CD4-positive, alpha-beta T cell treated with Interleukin-17A for 1 hour (primary cell): Measurements from ENCODE around the gene MYT1.
"Not testable (repeated sequence)": the region's sequence is repeated elsewhere in the genome, so short reads cannot be mapped to it uniquely, and the experiment has no call there.

Experiments
- DNase-seq: peaks from one replicate; pipeline ENCODE4 v3.0.0-alpha.2; 2020

The MYT1 gene

GRCh38 chr20:64171211-64171610 is 7.0 kb downstream of the MYT1 start:
- DNase-seq: no peak

GRCh38 chr20:64173116-64173515 is 8.9 kb downstream of the MYT1 start:
- DNase-seq: no peak

- DNase-seq: no peak
Observed at GRCh38 chr20:64176551-64176950, 12.3 kb downstream of the MYT1 start.

GRCh38 chr20:64176971-64177370 is 12.7 kb downstream of the MYT1 start:
- no peak for DNase-seq

GRCh38 chr20:64177384-64177783 is 13.1 kb downstream of the MYT1 start:
- no peak for DNase-seq

GRCh38 chr20:64177787-64178186 is 13.5 kb downstream of the MYT1 start:
- no peak for DNase-seq

GRCh38 chr20:64178925-64179324 is 14.7 kb downstream of the MYT1 start:
- DNase-seq: not testable (repeated sequence)

- no peak for DNase-seq
Observed at GRCh38 chr20:64179805-64180204, 15.6 kb downstream of the MYT1 start.

- peak; percentile 18 for DNase-seq
Observed at GRCh38 chr20:64180673-64181072, 16.4 kb downstream of the MYT1 start.

GRCh38 chr20:64181391-64181790 is 17.1 kb downstream of the MYT1 start:
- DNase-seq: no peak

- DNase-seq: no peak
Observed at GRCh38 chr20:64182146-64182865, 18.1 kb downstream of the MYT1 start.

- DNase-seq: no peak
Observed at GRCh38 chr20:64183313-64183712, 19.1 kb downstream of the MYT1 start.

GRCh38 chr20:64184795-64185194 is 20.5 kb downstream of the MYT1 start:
- DNase-seq: no peak

- DNase-seq: no peak
Observed at GRCh38 chr20:64185276-64185900, 21.1 kb downstream of the MYT1 start.

GRCh38 chr20:64186071-64186598 is 21.9 kb downstream of the MYT1 start:
- DNase-seq: no peak

GRCh38 chr20:64187213-64187612 is 23.0 kb downstream of the MYT1 start:
- not testable (repeated sequence) for DNase-seq

- no peak for DNase-seq
Observed at GRCh38 chr20:64188091-64188490, 23.8 kb downstream of the MYT1 start.

- DNase-seq: no peak
Observed at GRCh38 chr20:64188682-64189529, 24.7 kb downstream of the MYT1 start.

GRCh38 chr20:64189530-64189966 is 25.3 kb downstream of the MYT1 start:
- no peak for DNase-seq

GRCh38 chr20:64189986-64190385 is 25.7 kb downstream of the MYT1 start:
- no peak for DNase-seq

- DNase-seq: no peak
Observed at GRCh38 chr20:64191002-64191401, 26.8 kb downstream of the MYT1 start.

- DNase-seq: no peak
Observed at GRCh38 chr20:64192406-64192805, 28.2 kb downstream of the MYT1 start.

GRCh38 chr20:64193058-64193457 is 28.8 kb downstream of the MYT1 start:
- no peak for DNase-seq
